GM13976 (cell line): Measurements from ENCODE around the gene CARS2.

Experiments used
- DNase-seq: peaks from one replicate; pipeline ENCODE4 v3.0.0; 2012; ENCODE audit warnings: low spot score
- in situ Hi-C: fragments of 300-500 bp; cut with MboI; formaldehyde crosslinking; loops from one replicate; pipeline ENCODE4 v1.12.0; 2022; ENCODE audit warnings: low sequenced_read_pairs, mixed read lengths, inconsistent platforms; ENCODE audit not compliant: unreplicated experiment
- TF ChIP-seq, protein P1 (sequence below): IDR thresholded peaks from 2 replicates; pipeline ENCODE4 v1.5.1; 2012; ENCODE audit warnings: borderline replicate concordance, mild to moderate bottlenecking; ENCODE audit not compliant: insufficient read depth; ENCODE audit errors: extremely low read depth, missing control alignments, control extremely low read depth

The CARS2 gene

DNA sequence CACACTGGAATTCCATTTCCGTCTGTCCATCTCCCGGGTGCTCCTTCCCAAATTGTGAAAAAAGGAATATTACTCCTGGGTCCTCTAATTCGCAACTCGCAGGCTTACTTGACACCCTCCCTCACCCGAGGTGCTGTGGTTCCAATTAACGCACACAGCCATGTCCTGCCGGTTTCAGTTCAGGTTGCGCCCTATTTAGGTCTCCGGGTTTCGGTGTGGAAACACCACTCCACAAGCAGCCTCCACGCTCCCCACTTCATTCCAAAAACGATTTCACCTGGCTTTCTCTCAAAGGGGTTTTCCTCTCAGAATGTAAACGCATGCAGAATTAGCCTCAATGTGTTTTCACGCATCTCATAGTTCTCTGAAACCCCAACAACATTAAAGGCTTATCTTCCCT is 52.6 kb downstream of the CARS2 start:
- TF ChIP-seq, protein P1, sequence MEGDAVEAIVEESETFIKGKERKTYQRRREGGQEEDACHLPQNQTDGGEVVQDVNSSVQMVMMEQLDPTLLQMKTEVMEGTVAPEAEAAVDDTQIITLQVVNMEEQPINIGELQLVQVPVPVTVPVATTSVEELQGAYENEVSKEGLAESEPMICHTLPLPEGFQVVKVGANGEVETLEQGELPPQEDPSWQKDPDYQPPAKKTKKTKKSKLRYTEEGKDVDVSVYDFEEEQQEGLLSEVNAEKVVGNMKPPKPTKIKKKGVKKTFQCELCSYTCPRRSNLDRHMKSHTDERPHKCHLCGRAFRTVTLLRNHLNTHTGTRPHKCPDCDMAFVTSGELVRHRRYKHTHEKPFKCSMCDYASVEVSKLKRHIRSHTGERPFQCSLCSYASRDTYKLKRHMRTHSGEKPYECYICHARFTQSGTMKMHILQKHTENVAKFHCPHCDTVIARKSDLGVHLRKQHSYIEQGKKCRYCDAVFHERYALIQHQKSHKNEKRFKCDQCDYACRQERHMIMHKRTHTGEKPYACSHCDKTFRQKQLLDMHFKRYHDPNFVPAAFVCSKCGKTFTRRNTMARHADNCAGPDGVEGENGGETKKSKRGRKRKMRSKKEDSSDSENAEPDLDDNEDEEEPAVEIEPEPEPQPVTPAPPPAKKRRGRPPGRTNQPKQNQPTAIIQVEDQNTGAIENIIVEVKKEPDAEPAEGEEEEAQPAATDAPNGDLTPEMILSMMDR = no peak
- in situ Hi-C loops = no loop called here
- DNase-seq = no peak

- DNase-seq = no peak
- in situ Hi-C loops = no loop called here
- TF ChIP-seq, protein P1 = no peak
Measured at GRCh38 chr13:110652764-110653163, 53.2 kb downstream of the CARS2 start.

GRCh38 chr13:110652231-110652730 is 53.6 kb downstream of the CARS2 start:
- in situ Hi-C loops = no loop called here
- TF ChIP-seq, protein P1 = no peak
- no peak for DNase-seq

GRCh38 chr13:110651726-110652230 is 54.1 kb downstream of the CARS2 start:
- DNase-seq = no peak
- in situ Hi-C loops = no loop called here
- TF ChIP-seq, protein P1 = no peak

- in situ Hi-C loops = no loop called here
- no peak for DNase-seq
- TF ChIP-seq, protein P1 = no peak
Measured at GRCh38 chr13:110651271-110651670, 54.6 kb downstream of the CARS2 start.

DNA sequence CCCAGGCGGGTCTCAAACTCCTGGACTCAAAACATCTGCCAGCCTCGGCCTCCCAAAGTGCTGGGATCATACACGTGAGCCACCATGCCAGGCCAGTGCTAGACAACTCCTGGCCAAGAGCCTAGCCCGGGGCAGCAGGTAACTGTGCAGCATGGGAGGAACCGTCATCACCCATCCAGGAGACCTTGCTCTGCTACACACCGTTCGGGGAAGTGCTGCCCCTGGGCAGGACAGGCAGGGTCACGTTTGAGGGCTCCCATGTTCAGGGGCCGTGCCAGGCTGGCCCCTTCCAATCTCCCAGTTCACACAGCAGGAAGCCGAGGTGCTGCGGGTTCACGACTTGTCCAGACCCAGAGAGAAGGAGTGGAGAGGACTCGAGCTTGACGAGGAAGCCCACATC is 55.5 kb downstream of the CARS2 start:
- no peak for DNase-seq
- TF ChIP-seq, protein P1 = no peak
- in situ Hi-C loops = no loop called here

GRCh38 chr13:110649551-110649950 is 56.4 kb downstream of the CARS2 start:
- in situ Hi-C loops = no loop called here
- TF ChIP-seq, protein P1 = no peak
- DNase-seq = no peak
